Neutrophil (primary cell): Measurements from ENCODE around the gene SLC26A4.

Source experiments
- H3K27ac ChIP-seq: fragments of 200-600 bp; sonication (generic); 2 replicates; pipeline ENCODE4 v1.5.1; 2016; ENCODE audit warnings: mild to moderate bottlenecking, moderate library complexity
- H3K27me3 ChIP-seq: fragments of 200-600 bp; sonication (generic); 2 replicates; pipeline ENCODE4 v1.6.0; 2016; ENCODE audit warnings: mild to moderate bottlenecking
- H3K36me3 ChIP-seq: fragments of 200-600 bp; sonication (generic); 2 replicates; pipeline ENCODE4 v1.5.1; 2017
- H3K4me1 ChIP-seq, 2 experiments: fragments of 200-600 bp in 1 of 2; sonication (generic) in 1 of 2; 1 replicate in 1 of 2; 2 replicates in 1 of 2; pipeline versions ENCODE4 v1.5.1 to v1.6.1; 2013 to 2016; ENCODE audit warnings: low read depth in 1 of 2, low read length in 1 of 2, mild to moderate bottlenecking in 1 of 2, moderate library complexity in 1 of 2; ENCODE audit not compliant: control insufficient read depth in 1 of 2, insufficient read depth in 1 of 2
- H3K4me3 ChIP-seq, 2 experiments: fragments of 200-600 bp in 1 of 2; sonication (generic) in 1 of 2; 1 replicate in 1 of 2; 2 replicates in 1 of 2; pipeline ENCODE4 v1.5.1; 2013 to 2016; ENCODE audit warnings: low read depth in 1 of 2, low read length in 1 of 2, mild to moderate bottlenecking in 1 of 2, moderate library complexity in 1 of 2
- H3K9me3 ChIP-seq: fragments of 200-600 bp; sonication (generic); 2 replicates; pipeline ENCODE4 v1.5.1; 2016
- TF ChIP-seq, protein P1 (sequence below): fragments of 200-600 bp; sonication (generic); IDR thresholded peaks from 2 replicates; pipeline ENCODE4 v1.5.1; 2016; ENCODE audit warnings: antibody characterized with exemption

SLC26A4 gene

DNA sequence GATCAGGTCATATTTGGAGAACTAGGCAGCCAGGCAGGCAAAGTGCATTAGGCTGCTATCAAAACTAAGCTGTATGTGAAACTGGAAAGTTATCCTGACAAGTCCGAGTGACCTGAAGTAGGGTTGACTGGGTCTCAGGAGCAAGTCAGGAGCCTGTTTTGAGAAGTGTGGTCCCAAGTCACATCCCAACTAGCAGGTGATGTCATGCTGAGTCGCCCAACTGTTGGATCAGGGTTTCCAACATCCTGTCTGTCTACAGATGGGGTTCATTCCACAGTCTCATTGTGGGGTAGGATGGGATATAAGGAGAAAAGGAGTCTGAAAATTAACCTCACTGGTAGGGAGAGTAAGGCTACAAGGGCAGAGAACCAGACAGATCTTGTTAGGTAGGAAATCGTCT, 27.0 kb downstream of the SLC26A4 start:
- Histone ChIP-seq H3K9me3 (no peaks in the 10 kb centered on the region), H3K27ac (no peak overlapping the region), H3K36me3 (no peaks in the 10 kb centered on the region), H3K4me1 (no peaks in the 10 kb centered on the region), H3K4me3 (no peak overlapping the region), H3K27me3 (peaks cover 16% of the 10 kb centered on the region)
- TF ChIP-seq, protein P1, sequence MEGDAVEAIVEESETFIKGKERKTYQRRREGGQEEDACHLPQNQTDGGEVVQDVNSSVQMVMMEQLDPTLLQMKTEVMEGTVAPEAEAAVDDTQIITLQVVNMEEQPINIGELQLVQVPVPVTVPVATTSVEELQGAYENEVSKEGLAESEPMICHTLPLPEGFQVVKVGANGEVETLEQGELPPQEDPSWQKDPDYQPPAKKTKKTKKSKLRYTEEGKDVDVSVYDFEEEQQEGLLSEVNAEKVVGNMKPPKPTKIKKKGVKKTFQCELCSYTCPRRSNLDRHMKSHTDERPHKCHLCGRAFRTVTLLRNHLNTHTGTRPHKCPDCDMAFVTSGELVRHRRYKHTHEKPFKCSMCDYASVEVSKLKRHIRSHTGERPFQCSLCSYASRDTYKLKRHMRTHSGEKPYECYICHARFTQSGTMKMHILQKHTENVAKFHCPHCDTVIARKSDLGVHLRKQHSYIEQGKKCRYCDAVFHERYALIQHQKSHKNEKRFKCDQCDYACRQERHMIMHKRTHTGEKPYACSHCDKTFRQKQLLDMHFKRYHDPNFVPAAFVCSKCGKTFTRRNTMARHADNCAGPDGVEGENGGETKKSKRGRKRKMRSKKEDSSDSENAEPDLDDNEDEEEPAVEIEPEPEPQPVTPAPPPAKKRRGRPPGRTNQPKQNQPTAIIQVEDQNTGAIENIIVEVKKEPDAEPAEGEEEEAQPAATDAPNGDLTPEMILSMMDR = no peak

DNA sequence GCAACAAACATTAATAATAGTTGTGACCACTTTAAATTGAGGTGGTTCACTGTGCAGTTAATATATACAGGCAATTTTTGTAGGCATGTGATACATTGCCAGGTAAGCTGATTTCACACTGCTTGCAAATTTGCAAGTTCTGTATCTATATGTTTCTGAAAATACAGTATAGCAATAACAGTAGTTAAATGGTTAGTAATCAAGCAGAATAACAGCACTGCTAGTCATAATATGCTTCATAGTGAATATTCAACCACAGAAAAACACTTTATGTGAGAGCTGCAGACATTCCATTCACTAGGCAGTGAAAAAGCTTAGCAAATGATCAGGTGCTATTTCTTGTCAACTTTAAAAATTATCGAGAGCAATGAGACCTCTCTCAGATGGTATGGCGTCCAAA, 28.9 kb downstream of the SLC26A4 start:
- Histone ChIP-seq H3K4me1 (no peaks in the 10 kb centered on the region), H3K9me3 (no peaks in the 10 kb centered on the region), H3K27me3 (peaks cover 16% of the 10 kb centered on the region), H3K36me3 (no peaks in the 10 kb centered on the region), H3K4me3 (no peak overlapping the region), H3K27ac (no peak overlapping the region)
- TF ChIP-seq, protein P1 = no peak

DNA sequence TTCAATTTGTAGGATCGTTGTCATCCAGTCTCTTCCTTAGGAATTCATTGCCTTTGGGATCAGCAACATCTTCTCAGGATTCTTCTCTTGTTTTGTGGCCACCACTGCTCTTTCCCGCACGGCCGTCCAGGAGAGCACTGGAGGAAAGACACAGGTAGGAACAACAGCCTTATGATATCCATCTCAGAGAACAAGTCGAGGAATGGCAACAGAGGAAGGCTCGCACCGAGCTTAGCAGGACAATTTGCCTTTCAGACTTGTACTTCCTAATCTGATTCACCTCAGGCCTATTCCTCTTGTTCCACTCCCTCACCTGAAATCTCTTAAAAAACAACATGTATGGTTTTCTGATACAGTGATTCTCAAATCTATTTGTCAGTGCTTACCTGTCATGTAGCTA, 29.5 kb downstream of the SLC26A4 start:
- Histone ChIP-seq H3K27ac (no peak overlapping the region), H3K9me3 (no peaks in the 10 kb centered on the region), H3K4me1 (no peaks in the 10 kb centered on the region), H3K36me3 (no peaks in the 10 kb centered on the region), H3K4me3 (no peak overlapping the region), H3K27me3 (peaks cover 16% of the 10 kb centered on the region)
- TF ChIP-seq, protein P1 = no peak

DNA sequence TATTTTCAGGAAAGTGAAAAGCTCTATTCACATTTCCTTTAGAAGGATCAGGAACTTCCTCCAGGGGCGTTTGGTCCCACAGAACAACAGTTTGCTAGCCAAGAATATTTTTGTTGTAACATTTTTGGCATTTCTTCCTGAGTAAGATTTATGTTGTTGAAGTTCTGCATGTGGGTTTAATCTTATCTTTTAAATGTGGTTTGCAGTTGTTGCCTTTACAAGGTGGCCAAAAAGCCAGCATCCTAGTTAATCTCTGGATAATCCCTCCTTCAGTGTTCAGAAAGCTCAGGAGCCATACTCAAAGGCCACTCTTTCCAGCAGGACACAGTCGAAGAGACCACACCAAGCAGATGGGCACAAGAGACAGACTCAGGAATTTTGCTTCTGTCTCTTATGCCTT, 30.0 kb downstream of the SLC26A4 start:
- H3K36me3 ChIP-seq = no peaks in the 10 kb centered on the region
- no peaks in the 10 kb centered on the region for H3K9me3 ChIP-seq
- TF ChIP-seq, protein P1 = no peak
- no peaks in the 10 kb centered on the region for H3K4me1 ChIP-seq
- no peak overlapping the region for H3K4me3 ChIP-seq
- peaks cover 16% of the 10 kb centered on the region for H3K27me3 ChIP-seq
- H3K27ac ChIP-seq = no peak overlapping the region

DNA sequence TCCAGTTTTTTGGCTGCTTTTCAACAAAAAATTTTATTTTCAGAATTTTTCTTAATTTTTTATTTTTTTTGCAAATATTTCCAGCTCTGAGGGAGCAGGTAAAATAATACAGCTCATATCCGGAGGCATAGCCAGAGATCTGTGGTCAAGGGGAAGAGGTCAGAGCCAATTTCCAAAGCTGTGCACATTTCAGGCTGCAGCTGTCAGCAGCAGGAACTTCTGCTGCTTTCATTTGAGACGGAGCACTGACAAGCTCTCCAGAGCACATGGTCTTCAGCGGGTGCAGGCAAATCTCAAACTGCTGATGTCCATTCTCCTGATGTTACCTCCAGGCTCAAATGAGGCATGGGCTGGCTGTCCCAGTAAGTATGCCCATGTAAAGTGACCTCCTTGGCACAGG, 31.1 kb downstream of the SLC26A4 start:
- no peaks in the 10 kb centered on the region for H3K36me3 ChIP-seq
- H3K4me1 ChIP-seq = no peaks in the 10 kb centered on the region

More for the DNA sequence above, 31.1 kb downstream of the SLC26A4 start:
- TF ChIP-seq, protein P1 = no peak
- no peak overlapping the region for H3K27ac ChIP-seq
- H3K4me3 ChIP-seq = no peak overlapping the region
- H3K9me3 ChIP-seq = no peaks in the 10 kb centered on the region
- H3K27me3 ChIP-seq = peaks cover 16% of the 10 kb centered on the region
